ENCODE data around the gene SOCS2.
"Not testable (repeated sequence)": the region's sequence is repeated elsewhere in the genome, so short reads cannot be mapped to it uniquely, and the experiment has no call there.

Gene SOCS2

DNA sequence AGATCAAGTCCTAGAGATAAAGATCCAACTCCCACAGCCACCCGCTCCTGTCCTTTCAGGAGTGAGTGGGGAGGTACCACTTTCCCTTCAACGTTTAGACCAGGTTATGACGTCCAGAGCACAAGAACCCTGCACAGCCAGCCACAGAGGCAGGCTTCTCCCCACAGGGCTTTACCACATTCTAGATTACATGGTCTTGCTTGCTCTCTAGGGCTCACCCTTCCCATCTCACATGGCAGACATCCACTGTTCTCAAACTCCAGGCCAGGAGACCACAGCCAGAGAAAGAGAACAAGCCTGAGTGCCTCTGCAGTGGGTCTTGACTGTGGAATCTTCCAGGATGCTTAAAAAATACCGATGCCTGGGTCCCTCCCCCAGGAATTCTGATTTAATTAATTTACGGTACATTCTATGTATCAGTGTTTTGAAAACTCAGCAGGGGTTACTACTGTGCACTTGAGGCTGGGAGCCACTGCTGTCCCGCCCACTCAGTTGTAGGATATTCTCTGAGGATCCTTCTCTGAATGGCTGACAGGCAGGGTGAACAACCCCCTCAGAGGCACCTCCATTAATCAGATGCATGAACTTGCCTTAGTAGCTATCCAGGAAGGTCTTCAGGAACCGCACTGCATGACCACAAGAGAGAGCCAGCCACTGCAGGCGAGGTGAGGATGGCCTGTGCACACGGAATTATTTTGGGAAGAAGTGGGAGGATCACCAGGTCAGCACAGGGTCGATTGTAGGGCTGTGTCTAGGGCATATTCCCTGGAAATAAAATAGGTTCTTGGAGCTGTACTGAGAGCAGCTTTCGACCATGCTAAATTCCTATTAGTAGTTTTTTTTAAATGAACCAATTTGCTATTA lies 21.5 kb upstream of the SOCS2 start (continued):
- TF ChIP-seq CREB5 (CRISPR knock-in tag; IDR thresholded peaks at IDR 0.05; ENCODE audit: low read depth), result no peak
- TF ChIP-seq ZNF70 (CRISPR knock-in tag; IDR thresholded peaks at IDR 0.05), result no peak
- TF ChIP-seq ISL1 (CRISPR knock-in tag; IDR thresholded peaks at IDR 0.05), result no peak
- no peak for TF ChIP-seq TOX (CRISPR knock-in tag; IDR thresholded peaks at IDR 0.05; ENCODE audit: borderline replicate concordance)
- TF ChIP-seq ARNTL (CRISPR knock-in tag; IDR thresholded peaks at IDR 0.05; ENCODE audit: borderline replicate concordance, low read depth), result no peak

DNA sequence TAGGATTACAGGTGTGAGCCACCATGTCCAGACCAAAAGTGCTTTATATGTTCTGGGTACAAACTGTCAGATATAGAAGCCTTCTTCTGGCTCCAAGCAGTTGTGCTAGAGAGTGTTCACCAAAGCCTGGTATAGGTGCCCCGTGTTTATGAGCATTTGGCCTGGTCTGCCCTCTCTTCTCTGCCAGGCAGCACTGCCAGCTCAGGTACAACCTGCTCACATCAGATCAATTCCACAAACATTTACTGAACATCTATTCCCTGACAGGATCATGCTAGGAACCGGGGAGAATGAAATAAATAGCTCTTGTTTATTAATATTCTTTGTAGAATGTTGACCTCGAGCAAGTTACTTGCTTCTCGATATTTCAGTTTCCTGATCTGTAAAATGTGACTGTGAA lies 20.0 kb upstream of the SOCS2 start:
- TF ChIP-seq GLIS3 (CRISPR knock-in tag; IDR thresholded peaks at IDR 0.05) (no peak), RARB (CRISPR knock-in tag; IDR thresholded peaks at IDR 0.05) (no peak), TCF4 (CRISPR knock-in tag; IDR thresholded peaks at IDR 0.05; ENCODE audit: borderline replicate concordance) (no peak), ZNF70 (CRISPR knock-in tag; IDR thresholded peaks at IDR 0.05) (no peak)
- no peak for ATAC-seq

DNA sequence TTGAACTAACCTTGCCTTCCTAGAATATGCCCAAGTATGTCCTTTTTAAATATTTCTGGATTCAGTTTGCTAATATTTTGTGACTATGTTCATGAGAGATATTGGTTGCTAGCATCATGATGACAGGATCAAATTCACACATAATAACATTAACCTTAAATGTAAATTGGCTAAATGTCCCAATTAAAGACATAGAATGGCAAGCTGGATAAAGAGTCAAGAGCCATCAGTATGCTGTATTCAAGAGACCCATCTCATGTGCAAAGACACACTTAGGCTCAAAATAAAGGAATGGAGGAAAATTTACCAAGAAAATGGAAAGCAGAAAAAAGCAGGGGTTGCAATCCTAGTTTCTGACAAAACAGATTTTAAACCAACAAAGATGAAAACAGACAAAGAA lies 14.6 kb upstream of the SOCS2 start:
- not testable (repeated sequence) for ATAC-seq

DNA sequence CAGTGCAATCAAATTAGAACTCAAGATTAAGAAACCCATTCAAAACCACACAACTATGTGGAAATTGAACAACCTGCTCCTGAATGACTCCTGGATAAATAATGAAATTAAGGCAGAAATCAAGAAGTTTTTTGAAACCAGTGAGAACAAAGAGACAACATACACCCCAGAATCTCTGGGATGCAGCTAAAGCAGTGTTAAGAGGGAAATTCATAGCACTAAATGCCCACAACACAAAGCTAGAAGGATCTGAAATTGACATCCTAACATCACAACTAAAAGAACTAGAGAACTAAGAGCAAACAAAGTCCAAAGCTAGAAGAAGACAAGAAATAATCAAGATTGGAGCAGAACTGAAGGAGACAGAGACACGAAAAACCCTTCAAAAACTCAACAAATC lies 13.8 kb upstream of the SOCS2 start:
- ATAC-seq, result not testable (repeated sequence)

GRCh38 chr12:93563807-93564538 lies 8.5 kb upstream of the SOCS2 start:
- TF ChIP-seq ZNF8 (CRISPR knock-in tag; IDR thresholded peaks at IDR 0.05) (no peak), CSRNP3 (CRISPR knock-in tag; IDR thresholded peaks at IDR 0.05) (no peak), ZNF565 (CRISPR knock-in tag; conservative IDR thresholded peaks at IDR 0.05; ENCODE audit: low read depth) (no peak), SNAI2 (CRISPR knock-in tag; IDR thresholded peaks at IDR 0.05) (no peak), PPARA (CRISPR knock-in tag; IDR thresholded peaks at IDR 0.05; ENCODE audit: borderline replicate concordance) (no peak), CREB5 (CRISPR knock-in tag; IDR thresholded peaks at IDR 0.05; ENCODE audit: low read depth) (no peak), OSR1 (CRISPR knock-in tag; IDR thresholded peaks at IDR 0.05) (no peak), TCF4 (CRISPR knock-in tag; IDR thresholded peaks at IDR 0.05; ENCODE audit: borderline replicate concordance) (no peak)
- TF ChIP-seq, protein P1, sequence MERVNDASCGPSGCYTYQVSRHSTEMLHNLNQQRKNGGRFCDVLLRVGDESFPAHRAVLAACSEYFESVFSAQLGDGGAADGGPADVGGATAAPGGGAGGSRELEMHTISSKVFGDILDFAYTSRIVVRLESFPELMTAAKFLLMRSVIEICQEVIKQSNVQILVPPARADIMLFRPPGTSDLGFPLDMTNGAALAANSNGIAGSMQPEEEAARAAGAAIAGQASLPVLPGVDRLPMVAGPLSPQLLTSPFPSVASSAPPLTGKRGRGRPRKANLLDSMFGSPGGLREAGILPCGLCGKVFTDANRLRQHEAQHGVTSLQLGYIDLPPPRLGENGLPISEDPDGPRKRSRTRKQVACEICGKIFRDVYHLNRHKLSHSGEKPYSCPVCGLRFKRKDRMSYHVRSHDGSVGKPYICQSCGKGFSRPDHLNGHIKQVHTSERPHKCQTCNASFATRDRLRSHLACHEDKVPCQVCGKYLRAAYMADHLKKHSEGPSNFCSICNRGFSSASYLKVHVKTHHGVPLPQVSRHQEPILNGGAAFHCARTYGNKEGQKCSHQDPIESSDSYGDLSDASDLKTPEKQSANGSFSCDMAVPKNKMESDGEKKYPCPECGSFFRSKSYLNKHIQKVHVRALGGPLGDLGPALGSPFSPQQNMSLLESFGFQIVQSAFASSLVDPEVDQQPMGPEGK (CRISPR knock-in tag; IDR thresholded peaks at IDR 0.05; ENCODE audit: borderline replicate concordance), result no peak
- ATAC-seq, result peak; percentile 55; the same call in 2 of the 3 replicates

GRCh38 chr12:93565760-93566159 lies 6.7 kb upstream of the SOCS2 start:
- no peak for ATAC-seq
- TF ChIP-seq OSR1 (CRISPR knock-in tag; IDR thresholded peaks at IDR 0.05) (no peak), CSDC2 (CRISPR knock-in tag; IDR thresholded peaks at IDR 0.05) (no peak)
